ENCODE data around the gene PPP2R5B. TPM values are rescaled to one million over a fixed set of nuclear protein-coding genes. Genes with fewer than 3 reads are reported as not detected.

The PPP2R5B gene
- total RNA-seq, 2 experiments from 2014 or later = 16.8 to 18.3 TPM

DNA sequence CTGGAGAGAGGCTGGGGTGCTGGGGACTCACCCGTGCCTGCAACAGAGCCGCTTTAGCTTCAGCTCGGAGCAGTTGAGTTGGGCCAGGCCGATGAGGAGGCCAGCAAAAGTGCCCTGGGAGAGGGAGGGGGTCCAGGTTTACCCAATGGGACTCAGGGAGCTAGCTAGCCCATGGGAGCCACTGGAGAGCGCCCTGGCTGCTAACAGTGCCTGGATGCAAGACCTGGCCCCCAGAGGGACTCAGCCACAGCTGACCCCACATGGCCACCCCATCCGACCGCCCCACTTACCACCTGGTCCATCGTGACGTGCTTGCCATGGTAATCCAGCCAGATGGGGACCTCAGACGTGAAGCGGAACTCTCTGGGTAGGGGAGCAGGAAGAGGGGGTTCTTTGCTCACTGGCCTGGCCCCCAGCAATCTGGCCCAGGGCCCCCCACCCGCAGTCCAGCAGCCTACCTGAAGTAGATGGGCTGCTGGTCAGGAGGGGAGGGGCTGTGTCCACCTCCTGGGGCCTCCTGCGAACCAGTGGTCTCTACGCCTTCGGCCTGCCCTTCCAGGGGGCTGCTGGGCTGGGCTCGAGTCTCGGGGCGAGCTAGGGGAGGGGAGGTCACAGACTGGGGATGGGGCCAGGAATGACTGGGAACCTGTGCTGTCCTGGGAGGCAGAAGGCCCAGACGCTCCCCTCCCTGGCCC is 27.0 kb upstream of the PPP2R5B start:
- intact Hi-C loops (cut with DNase I, micrococcal nuclease) = loop anchor here in 1 of 2 experiments (10.0 kb wide), 1 partner anchor 113 kb away; no protein-coding TSS in a partner anchor
- peaks cover 13% of the 10 kb centered on the region for H3K4me1 Mint-ChIP-seq (ENCODE audit: low read depth)
- H3K9me3 Mint-ChIP-seq = no peaks in the 10 kb centered on the region
- H3K27ac Mint-ChIP-seq = no peak overlapping the region
- H3K9me3 ChIP-seq (ENCODE audit: control insufficient read depth in 1 of 2, insufficient read depth in 1 of 2, low read length in 2 of 2) = no peaks in the 10 kb centered on the region
- H3K27me3 ChIP-seq (ENCODE audit: control insufficient read depth in 1 of 2, insufficient read depth in 2 of 2, low read length in 2 of 2) = no peaks in the 10 kb centered on the region
- H3K36me3 Mint-ChIP-seq (ENCODE audit: low read depth) = peaks cover 56% of the 10 kb centered on the region
- no peak overlapping the region for H3K4me3 Mint-ChIP-seq
- POLR2A ChIA-PET = interaction anchor here (1.1 kb wide), 1 partner anchor 47 kb away, joined by 3 read pairs; no protein-coding TSS in a partner anchor
- no peak overlapping the region for H3K27ac ChIP-seq (ENCODE audit: low read depth in 1 of 2, low read length in 2 of 2)
- peaks cover 31% of the 10 kb centered on the region for H3K4me1 ChIP-seq (ENCODE audit: insufficient read depth, low read length)
- CTCF ChIA-PET = interaction anchor here (1.1 kb wide), 1 partner anchor 53 kb away, joined by 3 read pairs; the partner anchor contains the start of gene CDC42BPG
- DNase-seq = no peak
- TF ChIP-seq, protein P1, sequence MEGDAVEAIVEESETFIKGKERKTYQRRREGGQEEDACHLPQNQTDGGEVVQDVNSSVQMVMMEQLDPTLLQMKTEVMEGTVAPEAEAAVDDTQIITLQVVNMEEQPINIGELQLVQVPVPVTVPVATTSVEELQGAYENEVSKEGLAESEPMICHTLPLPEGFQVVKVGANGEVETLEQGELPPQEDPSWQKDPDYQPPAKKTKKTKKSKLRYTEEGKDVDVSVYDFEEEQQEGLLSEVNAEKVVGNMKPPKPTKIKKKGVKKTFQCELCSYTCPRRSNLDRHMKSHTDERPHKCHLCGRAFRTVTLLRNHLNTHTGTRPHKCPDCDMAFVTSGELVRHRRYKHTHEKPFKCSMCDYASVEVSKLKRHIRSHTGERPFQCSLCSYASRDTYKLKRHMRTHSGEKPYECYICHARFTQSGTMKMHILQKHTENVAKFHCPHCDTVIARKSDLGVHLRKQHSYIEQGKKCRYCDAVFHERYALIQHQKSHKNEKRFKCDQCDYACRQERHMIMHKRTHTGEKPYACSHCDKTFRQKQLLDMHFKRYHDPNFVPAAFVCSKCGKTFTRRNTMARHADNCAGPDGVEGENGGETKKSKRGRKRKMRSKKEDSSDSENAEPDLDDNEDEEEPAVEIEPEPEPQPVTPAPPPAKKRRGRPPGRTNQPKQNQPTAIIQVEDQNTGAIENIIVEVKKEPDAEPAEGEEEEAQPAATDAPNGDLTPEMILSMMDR (IDR thresholded peaks at IDR 0.05) = no peak
- no peaks in the 10 kb centered on the region for H3K27me3 Mint-ChIP-seq
- no peak overlapping the region for H3K4me3 ChIP-seq (ENCODE audit: low read length)
- peaks cover 42% of the 10 kb centered on the region for H3K36me3 ChIP-seq (ENCODE audit: insufficient read depth, low read length)
- ATAC-seq (ENCODE audit: poor library complexity) = no peak

DNA sequence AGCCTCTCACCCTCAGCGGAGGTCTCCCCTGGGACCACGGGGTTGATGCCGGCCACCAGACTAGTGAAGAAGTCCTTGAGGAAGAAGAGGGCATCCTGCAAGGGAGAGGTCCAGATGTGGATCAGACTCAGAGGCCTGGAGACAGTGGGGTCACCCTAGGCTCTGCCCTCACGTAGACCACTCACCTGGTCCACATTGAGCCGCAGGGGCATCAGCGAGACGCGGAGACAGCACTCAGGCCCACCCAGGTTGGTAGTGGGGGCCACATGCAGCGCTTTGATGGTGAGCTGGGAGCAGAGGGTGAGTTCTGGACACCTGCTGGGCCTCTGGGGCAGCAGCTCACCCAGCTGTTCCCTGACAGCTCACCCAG is 26.4 kb upstream of the PPP2R5B start:
- peaks cover 31% of the 10 kb centered on the region for H3K4me1 ChIP-seq (ENCODE audit: insufficient read depth, low read length)
- no peaks in the 10 kb centered on the region for H3K9me3 ChIP-seq (ENCODE audit: control insufficient read depth in 1 of 2, insufficient read depth in 1 of 2, low read length in 2 of 2)
- Mint-ChIP-seq H3K27me3 (no peaks in the 10 kb centered on the region), H3K9me3 (no peaks in the 10 kb centered on the region), H3K4me3 (no peak overlapping the region), H3K4me1 (ENCODE audit: low read depth) (peaks cover 13% of the 10 kb centered on the region), H3K27ac (no peak overlapping the region), H3K36me3 (ENCODE audit: low read depth) (peaks cover 56% of the 10 kb centered on the region)
- H3K4me3 ChIP-seq (ENCODE audit: low read length) = no peak overlapping the region
- ATAC-seq (ENCODE audit: poor library complexity) (no peak), DNase-seq (no peak)
- H3K36me3 ChIP-seq (ENCODE audit: insufficient read depth, low read length) = peaks cover 48% of the 10 kb centered on the region
- intact Hi-C loops (cut with DNase I, micrococcal nuclease) = loop anchor here in 1 of 2 experiments (10.0 kb wide), 1 partner anchor 113 kb away; no protein-coding TSS in a partner anchor
- ChIA-PET CTCF (no interaction called here), POLR2A (no interaction called here)
- no peaks in the 10 kb centered on the region for H3K27me3 ChIP-seq (ENCODE audit: control insufficient read depth in 1 of 2, insufficient read depth in 2 of 2, low read length in 2 of 2)
- no peak overlapping the region for H3K27ac ChIP-seq (ENCODE audit: low read depth in 1 of 2, low read length in 2 of 2)
- TF ChIP-seq, protein P1 (IDR thresholded peaks at IDR 0.05) = no peak

DNA sequence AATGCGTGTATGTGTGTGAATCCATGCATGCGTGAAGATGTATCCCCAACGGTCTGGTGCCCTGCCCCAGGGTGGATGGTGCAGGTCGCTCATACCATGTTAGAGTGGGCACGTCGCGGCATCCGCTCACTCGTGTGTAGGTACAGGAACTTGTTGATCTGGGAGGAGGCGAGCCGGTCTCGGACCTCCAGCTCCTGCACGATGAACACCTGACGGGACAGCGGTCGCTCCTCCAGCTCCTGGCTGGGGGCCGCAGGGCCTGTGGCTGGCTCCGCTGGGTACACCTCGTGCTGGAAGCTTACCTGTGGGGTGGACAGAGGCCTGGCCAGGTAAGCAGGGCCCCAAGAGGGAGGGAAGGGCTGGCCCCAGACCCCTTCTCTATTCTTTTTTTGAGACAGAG is 25.9 kb upstream of the PPP2R5B start:
- POLR2A ChIA-PET = no interaction called here
- peaks cover 51% of the 10 kb centered on the region for H3K36me3 ChIP-seq (ENCODE audit: insufficient read depth, low read length)
- peaks cover 13% of the 10 kb centered on the region for H3K4me1 Mint-ChIP-seq (ENCODE audit: low read depth)

More for the DNA sequence above, 25.9 kb upstream of the PPP2R5B start:
- Histone ChIP-seq H3K4me3 (ENCODE audit: low read length) (no peak overlapping the region), H3K9me3 (ENCODE audit: control insufficient read depth in 1 of 2, insufficient read depth in 1 of 2, low read length in 2 of 2) (no peaks in the 10 kb centered on the region), H3K27ac (ENCODE audit: low read depth in 1 of 2, low read length in 2 of 2) (no peak overlapping the region), H3K4me1 (ENCODE audit: insufficient read depth, low read length) (peaks cover 30% of the 10 kb centered on the region), H3K27me3 (ENCODE audit: control insufficient read depth in 1 of 2, insufficient read depth in 2 of 2, low read length in 2 of 2) (no peaks in the 10 kb centered on the region)
- DNase-seq = no peak
- CTCF ChIA-PET = no interaction called here
- TF ChIP-seq, protein P1 (IDR thresholded peaks at IDR 0.05) = no peak
- H3K36me3 Mint-ChIP-seq (ENCODE audit: low read depth) = peaks cover 56% of the 10 kb centered on the region
- no peaks in the 10 kb centered on the region for H3K27me3 Mint-ChIP-seq
- no peak for ATAC-seq (ENCODE audit: poor library complexity)
- intact Hi-C loops (cut with DNase I, micrococcal nuclease) = loop anchor here in 1 of 2 experiments (10.0 kb wide), 1 partner anchor 114 kb away; no protein-coding TSS in a partner anchor
- no peak overlapping the region for H3K27ac Mint-ChIP-seq
- no peaks in the 10 kb centered on the region for H3K9me3 Mint-ChIP-seq
- no peak overlapping the region for H3K4me3 Mint-ChIP-seq
